DMS114 treated with DMSO at 0.1 percent for 48 hours (cell line): ENCODE measurements around the gene ARMS2.

Experiments
- DNase-seq: peaks from one replicate; lab custom pipeline; 2025; ENCODE audit not compliant: unreplicated experiment; lab: John Stamatoyannopoulos, UW

Gene ARMS2, protein sequence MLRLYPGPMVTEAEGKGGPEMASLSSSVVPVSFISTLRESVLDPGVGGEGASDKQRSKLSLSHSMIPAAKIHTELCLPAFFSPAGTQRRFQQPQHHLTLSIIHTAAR

DNA sequence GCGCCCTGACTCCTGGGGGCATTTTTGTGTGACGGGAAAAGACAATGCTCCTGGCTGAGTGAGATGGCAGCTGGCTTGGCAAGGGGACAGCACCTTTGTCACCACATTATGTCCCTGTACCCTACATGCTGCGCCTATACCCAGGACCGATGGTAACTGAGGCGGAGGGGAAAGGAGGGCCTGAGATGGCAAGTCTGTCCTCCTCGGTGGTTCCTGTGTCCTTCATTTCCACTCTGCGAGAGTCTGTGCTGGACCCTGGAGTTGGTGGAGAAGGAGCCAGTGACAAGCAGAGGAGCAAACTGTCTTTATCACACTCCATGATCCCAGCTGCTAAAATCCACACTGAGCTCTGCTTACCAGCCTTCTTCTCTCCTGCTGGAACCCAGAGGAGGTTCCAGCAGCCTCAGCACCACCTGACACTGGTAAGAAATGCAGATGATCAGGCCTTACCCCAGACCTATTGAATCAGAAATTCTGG is at the start of gene ARMS2:
TSS of gene ARMS2 (plus strand) at position 51 of the 478 bp plus-strand sequence. CDS start at position 126, 75 bp downstream.
- no peak for DNase-seq

DNA sequence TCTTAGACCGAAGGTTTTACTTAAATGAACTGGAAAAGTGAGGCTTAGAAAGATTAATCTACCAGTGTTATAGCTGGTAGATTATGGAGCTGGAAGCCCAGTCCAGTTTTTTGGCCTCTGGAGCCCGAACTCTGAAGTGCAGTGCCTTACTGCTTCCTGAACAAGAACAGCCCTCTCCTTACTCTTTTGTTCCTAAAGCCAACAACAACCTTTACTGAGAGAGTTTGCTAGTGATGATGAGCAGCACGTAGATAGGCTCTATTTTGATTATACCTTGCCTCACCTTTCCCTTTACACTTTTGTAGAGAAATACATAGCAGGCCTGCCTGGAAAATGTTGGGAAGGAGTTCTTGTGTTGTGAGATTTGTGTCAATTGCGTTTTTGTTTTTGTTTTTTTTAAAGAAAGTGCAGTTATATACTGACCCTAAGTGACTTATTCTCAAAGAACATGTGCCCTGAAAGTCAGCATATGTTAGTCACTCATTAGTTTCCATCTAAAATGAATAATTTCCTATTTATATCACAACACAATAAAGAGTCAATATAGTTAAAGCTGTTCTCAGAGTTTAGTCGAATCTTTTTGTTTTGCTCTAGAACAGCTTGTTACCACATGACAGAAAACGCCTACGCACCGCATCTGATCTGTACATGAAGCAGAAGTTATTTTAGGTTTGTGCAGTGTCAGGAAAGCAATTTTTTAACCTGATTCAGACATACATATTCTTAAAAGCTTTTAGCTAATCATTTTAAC is 46.9 kb upstream of the ARMS2 start:
- no peak for DNase-seq

DNA sequence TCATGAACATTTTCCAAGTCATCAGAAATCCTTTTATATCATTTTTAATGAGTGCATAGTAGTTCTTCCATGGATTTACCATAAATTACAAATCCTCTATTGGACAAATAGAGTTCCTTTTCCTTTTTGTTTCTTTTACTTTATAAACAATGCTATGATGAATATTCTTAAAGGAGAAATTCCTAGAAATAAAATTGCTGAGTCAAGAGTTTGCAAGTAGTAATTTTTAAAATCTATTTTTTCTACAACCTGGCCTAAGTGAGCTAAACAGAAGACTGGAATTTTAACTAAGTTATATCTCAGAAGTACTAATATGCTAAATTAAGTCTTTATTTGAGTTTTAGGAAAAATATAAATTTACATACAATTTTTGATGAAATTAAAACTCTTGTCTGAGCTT is 41.1 kb upstream of the ARMS2 start:
- no peak for DNase-seq

DNA sequence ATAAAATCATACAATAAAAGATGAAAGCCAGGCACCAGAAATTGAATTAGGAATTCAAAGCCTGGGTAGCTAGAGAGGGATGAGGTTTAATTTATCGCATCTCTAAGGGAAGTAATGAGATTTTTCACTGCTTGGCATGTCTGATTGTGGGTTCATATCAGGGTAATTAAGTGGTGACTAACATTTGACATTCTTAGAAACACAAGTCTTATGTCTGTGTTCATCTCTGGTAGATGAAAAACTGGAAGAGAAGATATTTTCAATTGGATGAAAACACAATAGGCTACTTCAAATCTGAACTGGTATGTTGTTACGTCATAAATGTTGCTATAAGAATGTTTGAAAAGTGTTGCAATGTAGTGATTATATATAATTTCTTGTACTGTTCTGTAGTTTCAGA is 36.8 kb upstream of the ARMS2 start:
- no peak for DNase-seq

DNA sequence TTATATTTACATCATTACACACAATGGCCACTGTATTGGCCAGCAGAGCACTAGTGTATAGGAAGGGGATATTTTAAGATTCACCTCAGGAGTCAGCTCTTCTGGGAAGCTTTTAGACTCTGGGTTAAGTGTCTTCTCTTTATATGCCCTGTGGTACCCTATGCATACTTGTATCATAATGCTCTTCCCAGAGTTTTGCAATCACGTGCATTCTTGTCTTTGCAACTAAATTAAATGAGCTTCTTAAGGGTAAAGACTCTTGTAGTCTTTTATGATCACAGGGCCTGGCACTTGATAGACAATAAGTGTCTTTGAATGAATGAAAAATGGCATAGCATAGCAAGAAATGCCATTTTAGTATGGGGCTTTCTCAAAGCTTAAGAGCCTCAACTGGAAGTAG is 35.4 kb upstream of the ARMS2 start:
- DNase-seq, result no peak

DNA sequence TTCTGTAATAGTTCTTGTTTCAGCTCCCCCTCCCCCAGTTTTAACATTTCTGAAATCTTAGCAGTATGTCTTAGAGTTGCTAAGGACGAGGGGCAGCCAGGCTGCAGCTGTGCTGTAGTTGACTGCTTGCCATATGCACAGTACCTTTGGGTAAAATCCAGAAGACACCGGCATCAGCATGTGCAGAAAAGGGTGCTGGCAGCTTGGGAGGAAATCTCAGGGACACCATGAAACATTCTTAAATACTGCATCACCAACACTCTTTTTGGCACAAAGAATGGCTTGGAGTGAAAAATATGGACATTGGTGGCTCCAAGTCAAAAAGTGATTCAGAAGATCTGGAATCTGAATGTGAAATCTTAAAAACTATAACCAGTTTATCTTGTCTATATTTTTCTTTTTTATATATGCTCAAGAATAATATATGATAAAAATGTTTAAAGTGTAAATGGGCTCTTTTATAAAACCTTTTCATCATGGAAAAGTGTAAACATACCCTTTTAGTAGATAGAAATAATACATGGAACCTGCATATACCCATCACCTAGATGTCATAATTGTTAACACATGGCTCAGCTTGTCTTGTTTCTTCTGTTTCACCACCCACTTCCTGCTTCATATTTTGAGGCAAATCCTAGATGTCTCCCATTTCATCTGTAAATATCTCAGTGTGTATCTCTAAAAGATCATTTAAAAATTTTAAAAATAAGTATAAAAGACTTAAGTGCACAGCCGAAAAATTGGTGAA is 34.4 kb upstream of the ARMS2 start:
- DNase-seq, result no peak

DNA sequence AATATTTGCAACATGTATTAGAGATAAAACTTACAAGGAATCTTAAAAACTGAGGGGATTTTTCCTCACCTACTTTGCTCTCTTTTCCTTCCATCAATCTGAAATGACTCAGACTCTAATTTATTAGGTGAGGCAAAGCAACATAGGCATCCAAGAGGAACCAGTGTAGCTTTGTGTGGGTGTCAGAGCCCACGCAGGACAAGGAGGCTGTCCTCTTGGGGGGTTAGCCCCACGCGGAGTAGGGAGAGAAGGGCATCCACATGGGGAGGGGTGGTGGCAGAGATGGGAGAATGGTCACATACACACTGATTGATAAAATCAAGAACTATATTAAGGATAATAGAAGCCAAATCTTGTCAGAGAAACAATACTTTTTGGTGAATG is 33.8 kb upstream of the ARMS2 start:
- no peak for DNase-seq

DNA sequence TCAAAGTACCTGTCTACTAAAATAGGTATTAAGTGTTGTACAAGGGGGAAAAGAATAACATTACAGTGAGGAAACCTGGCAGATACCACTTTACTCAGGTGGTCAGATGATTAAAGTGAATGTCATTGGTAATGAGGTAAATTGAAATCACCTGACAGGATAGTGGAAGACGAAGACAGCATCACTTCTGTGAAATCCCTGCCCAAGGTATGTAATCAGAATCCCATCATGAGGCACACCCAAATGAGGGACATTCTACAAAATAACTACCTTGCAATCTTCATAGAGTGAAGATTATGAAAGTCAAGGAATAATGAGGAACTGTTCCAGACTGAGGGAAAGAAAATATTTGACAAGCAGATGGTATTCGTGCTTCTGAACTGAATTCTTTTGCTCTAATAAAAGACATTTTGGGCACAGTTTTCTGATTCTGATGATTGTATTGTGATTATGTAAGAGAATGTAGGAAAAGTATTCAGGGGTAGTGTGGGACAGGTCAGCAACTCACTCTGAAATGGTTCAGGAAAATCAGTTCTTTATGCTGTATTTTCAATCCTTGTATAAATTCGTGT is 33.3 kb upstream of the ARMS2 start:
- no peak for DNase-seq

DNA sequence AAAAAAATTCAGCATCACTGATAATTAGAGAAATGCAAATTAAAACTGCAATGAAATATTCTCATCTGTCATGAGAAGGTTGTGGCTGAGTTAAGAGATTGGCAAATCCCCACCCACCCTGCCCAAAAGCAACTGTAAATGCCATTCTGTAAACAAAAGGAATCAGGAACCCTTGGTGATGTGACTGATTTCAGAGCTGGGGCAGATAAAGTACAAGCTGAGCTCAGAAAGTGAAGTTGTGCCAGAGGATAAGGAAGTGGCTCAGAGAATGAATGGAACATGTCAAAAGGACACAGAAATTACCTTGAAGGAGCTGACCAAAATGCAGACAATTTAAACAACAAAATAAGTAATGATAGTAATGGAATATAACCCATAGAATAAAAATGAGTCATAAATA is 32.7 kb upstream of the ARMS2 start:
- no peak for DNase-seq

DNA sequence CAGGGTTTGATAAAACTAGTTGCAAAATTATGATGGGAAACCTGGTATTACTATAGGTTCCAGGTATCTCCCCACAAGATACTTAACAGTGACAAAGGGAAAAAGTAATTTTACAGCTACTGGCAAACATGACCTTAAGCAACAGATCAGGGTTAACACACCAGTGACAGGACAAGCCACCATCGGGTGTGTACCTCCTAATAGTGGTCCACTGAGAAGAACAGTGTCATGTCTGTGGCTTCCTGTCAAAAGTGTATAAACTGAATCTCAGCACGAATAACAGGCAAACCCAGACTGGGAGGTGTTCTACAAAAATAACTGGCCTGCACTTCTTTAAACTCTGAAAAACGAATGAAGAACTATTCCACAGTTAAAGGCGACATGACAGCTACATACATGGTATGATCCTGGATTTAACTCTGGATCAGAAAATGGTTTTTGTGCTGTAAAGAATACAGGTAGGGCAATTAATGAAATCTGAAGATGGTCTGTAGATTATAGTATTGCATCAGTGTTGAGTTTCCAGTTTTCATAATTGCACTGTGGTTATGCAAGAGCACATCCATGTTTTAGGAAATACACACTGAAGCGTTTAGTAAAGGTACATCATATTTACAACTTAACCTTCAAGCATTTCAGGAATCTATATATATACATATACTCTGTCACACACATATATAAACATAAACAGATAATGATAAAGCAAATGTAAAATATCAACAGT is 32.0 kb upstream of the ARMS2 start:
- no peak for DNase-seq

DNA sequence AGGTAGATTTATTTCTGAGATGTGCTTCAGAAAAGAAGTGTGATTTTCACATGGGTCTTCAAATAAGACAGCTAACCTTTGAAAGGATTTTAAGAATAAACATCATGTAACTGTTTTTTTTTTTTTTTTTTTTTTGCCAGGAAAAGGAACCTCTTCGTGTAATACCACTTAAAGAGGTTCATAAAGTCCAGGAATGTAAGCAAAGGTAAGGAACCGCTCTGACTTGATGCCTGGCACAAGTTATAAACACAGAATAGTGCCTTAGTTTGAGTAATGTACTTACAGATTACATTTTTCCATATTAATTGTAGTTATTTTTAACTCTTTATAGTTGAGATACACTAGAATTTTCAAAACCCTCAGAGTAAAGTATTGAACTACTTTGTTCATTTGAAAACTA is 30.4 kb upstream of the ARMS2 start:
- no peak for DNase-seq

DNA sequence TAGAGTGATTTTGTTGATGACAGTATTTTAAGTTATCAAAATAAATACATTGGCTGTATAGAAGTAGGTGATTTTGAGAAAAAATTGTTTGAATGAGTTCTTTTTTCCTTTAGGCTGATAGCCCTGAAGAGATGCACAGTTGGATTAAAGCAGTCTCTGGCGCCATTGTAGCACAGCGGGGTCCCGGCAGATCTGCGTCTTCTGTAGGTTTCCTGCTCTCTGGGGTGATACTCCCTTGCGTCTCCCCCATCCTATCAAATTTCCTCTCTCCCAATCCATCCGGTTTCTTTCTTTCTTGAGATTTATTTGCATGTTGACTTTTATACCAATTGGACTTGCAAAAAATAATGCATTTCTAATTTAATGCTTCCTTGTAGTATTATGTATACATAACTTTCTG is 27.6 kb upstream of the ARMS2 start:
- no peak for DNase-seq

DNA sequence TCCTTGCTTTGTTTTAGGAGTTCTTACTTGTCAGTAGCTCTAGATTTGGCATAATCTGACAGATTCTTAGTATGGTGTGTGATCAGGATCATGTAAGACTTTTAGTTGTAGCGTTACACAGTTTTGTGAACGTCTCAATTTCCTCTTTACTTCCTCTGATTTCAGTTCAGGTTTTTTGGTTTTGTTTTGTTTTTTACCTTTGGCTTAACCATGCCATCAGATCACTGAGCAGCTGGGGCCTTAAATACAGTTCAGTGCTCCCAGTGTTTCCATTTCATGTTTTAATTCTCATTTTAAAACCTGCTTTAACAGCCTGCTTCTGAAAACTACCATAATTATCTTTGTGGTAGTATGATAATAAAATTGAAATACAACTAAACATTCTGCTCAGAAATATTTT is 27.2 kb upstream of the ARMS2 start:
- no peak for DNase-seq

DNA sequence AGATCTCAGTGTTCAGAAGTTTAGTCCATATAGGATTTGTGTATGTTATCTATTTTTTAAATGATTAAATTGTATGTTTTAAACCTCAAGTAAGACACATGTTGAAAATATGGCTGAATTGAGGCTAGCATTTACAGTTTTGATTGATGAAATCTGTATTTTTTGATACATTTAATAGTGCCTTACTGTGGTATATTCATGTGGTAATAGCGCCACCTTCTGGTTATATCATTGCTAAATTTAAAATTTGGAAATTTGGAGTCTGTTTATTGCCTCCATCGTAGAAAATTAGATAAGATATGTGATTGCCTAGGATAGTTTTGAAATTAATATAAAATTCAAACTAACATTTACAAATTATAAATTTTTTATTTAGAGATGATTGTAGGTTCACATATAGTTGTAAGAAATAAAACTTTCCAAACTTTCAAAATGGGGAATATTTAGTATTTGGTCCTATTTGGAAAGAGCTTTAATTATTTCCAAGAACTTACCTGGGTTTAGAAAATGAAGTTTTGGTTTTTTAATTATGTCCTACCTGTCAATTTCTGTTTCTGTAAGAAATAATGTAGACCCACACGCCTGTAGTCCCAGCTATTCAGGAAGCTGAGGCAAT is 19.1 kb upstream of the ARMS2 start:
- peak; percentile 44 for DNase-seq

DNA sequence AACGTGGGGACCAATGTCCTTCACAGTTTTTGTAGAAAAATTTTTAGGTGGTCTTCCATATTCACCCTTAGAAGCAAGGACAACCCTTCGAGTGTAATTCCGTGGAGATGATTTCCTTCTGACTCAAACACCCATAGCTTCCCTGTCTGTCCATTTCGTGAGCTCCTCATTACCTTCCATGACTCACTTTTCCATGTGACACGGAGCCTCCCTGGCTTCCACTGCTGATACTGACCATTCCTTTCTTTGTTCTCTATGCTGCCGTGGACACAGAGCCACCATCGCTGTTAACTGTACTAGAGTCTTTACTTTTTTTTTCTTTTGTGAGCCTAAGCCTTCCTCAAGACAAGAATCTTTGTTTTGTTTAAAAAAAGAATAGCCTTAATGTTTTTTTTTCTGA is 12.5 kb upstream of the ARMS2 start:
- no peak for DNase-seq

DNA sequence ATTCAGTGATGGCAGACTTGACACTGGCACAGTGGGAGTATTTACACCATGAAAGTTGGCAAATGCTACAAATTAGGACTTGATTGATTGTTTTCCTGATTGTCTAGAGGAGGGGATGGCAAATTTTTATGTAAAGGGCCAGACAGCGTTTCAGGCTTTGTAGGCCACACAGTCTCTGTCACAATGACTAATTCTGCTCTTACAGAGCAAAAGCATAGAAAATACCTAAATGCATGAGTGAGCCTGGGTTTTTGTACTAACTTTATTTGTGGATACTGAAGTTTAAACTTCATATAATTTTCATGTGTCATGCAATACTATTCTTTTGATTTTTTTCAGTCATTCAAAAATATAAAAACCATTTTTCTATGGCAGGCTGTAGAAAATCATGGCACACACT is 9.0 kb upstream of the ARMS2 start:
- no peak for DNase-seq

DNA sequence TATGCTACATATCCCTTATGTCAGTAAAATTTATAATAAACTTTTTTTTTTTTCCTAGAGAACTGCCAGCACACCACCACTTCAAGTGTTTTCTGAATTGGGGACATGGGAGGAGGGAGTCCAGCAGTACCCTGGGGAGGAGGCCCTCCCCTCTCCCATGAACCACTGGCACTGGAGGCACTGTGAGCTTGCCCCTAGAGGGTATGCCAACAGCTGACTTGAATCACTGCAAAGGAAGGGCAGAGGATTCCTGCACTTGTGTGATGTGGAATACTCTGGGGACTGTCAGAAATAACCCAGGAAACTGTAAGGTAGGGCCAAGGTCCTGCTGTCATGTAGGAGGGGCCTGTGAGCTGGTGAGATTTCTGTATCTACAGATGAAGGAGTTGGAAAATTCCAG is 8.5 kb upstream of the ARMS2 start:
- DNase-seq, result no peak

DNA sequence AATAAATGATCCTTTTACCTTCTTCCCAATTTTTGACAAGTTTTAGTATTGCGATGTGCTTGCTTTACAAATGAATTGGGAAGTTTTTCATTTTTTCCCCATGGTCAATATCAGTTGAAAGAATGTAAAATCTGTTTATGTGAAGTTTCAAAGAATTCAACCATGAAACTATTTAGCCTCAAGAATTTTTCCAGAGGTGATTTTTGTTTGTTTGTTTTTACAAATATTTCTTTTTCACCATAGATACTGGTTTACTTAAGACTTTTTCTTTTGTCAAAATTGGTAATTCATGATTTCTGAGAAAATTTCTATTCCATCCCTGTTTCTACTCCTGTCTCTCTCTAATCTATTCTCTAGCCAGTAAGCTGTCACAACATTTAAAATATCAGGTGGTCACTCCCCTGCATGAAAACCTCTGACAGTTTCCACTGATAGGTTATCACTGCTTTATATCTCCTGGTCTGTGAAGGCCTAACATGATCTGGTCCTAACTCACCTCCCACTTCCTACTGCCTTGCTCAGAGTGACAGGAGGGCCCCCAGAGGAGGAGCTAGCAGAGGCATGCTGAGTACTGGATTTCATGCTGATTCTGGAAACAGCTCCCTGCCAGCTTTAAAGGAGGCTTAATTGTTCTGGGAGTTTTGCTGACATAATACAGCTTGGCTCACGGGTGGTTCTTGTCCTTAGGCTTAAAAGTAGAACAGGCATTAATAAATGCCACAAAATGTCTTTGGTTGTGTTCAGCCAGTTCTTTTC is 7.6 kb upstream of the ARMS2 start:
- DNase-seq, result no peak

DNA sequence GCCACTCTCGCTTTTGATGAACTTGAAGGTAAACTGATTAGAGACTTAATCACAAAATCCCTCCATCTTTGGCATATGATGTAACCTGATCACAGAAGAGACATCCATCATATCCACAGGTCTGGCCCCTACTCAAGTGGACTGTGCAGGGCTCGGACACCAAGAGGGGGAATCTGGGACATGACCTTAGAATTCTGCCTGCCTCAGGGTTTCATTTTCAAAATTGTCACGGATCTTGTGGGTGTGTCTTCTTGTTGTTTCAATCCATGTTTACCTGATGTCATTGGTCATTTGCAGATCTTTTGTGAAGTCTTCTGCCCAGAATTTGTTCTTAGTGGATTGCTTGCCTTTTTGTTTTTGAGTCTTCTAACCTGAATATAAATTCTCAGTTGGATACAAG is 5.9 kb upstream of the ARMS2 start:
- no peak for DNase-seq

DNA sequence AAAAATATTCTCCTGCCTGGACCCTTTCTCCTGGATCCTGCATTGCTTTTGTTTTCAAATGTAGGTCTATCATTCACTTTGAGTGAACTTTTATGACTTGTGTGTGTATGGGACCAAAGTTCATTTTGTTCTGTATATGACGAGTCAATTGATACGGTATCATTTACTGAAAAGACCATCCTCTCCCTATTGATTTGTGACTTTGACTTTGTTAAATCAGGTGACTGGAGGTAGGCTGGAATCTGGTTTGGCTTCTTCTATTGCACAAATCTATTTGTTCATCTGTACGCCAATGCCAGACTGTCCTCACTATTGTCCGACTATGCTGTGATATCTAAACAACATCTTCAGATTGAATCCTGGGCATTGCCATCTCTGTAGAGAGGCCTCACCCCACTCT is 5.3 kb upstream of the ARMS2 start:
- DNase-seq, result no peak
